HPDE6-E6E7 (cell line): ENCODE data around the gene OPCML.

ENCODE experiments used
- DNase-seq: peaks from one replicate; pipeline ENCODE4 v3.0.0; 2011; ENCODE audit warnings: missing footprints; ENCODE audit errors: extremely low spot score

The OPCML gene

GRCh38 chr11:133503776-133504175 is 28.5 kb downstream of the OPCML start:
- no peak for DNase-seq

- no peak for DNase-seq
Measured at GRCh38 chr11:133503236-133503635, 29.1 kb downstream of the OPCML start.

GRCh38 chr11:133501643-133502539 is 30.4 kb downstream of the OPCML start:
- DNase-seq = no peak

GRCh38 chr11:133500936-133501335 is 31.4 kb downstream of the OPCML start:
- no peak for DNase-seq

GRCh38 chr11:133500435-133500834 is 31.9 kb downstream of the OPCML start:
- no peak for DNase-seq

GRCh38 chr11:133498969-133499368 is 33.3 kb downstream of the OPCML start:
- no peak for DNase-seq

- no peak for DNase-seq
Measured at GRCh38 chr11:133497477-133498140, 34.7 kb downstream of the OPCML start.

GRCh38 chr11:133492895-133493294 is 39.4 kb downstream of the OPCML start:
- DNase-seq = no peak

GRCh38 chr11:133491680-133492383 is 40.5 kb downstream of the OPCML start:
- DNase-seq = no peak

- no peak for DNase-seq
Measured at GRCh38 chr11:133480722-133481121, 51.6 kb downstream of the OPCML start.

- DNase-seq = no peak
Measured at GRCh38 chr11:133479209-133479608, 53.1 kb downstream of the OPCML start.

- no peak for DNase-seq
Measured at GRCh38 chr11:133477251-133477625, 55.1 kb downstream of the OPCML start.

- DNase-seq = no peak
Measured at GRCh38 chr11:133476570-133477250, 55.6 kb downstream of the OPCML start.

GRCh38 chr11:133474461-133474860 is 57.8 kb downstream of the OPCML start:
- DNase-seq = no peak

- no peak for DNase-seq
Measured at GRCh38 chr11:133467686-133468085, 64.6 kb downstream of the OPCML start.

GRCh38 chr11:133443206-133443747 is 89.0 kb downstream of the OPCML start:
- DNase-seq = no peak

- DNase-seq = no peak
Measured at GRCh38 chr11:133441964-133442660, 90.2 kb downstream of the OPCML start.

GRCh38 chr11:133425992-133426391 is 106.3 kb downstream of the OPCML start:
- no peak for DNase-seq

GRCh38 chr11:133425245-133425644 is 107.1 kb downstream of the OPCML start:
- no peak for DNase-seq

GRCh38 chr11:133418218-133418617 is 114.1 kb downstream of the OPCML start:
- no peak for DNase-seq

- DNase-seq = no peak
Measured at GRCh38 chr11:133414506-133414905, 117.8 kb downstream of the OPCML start.
